ENCODE data around the gene PEX19.

Gene PEX19

DNA sequence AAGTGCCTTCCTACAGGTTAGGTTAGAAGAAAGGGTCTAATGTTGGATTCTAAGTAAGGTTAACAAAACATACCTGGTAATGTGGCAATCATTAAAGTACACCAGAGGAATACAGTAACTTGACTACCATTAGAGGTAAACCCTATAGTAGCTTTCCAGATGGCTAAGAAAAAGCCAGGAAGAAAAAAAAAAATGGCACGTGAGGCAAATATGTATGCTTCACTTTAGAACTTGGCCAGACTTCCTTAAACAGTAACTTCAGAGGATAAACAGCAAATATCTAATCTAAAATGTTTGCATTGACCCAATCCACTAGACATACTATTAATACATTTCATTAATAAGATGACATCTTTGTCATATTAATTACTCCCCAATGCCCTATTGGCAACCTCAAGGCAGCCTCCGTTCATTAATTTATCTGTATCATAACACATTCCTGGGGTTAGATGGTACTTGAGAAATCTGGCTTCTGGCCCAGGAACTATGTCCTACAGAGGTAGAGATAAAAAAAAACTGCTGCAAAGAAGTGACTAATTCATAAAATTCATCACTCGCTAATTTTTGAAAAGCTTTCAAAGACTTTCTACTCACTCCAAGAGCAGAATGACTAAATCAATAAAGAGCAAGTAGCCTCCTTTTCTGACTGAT is 28.4 kb downstream of the PEX19 start:
- peaks cover 84% of the 10 kb centered on the region for H3K79me2 ChIP-seq (ENCODE audit: low read length)

DNA sequence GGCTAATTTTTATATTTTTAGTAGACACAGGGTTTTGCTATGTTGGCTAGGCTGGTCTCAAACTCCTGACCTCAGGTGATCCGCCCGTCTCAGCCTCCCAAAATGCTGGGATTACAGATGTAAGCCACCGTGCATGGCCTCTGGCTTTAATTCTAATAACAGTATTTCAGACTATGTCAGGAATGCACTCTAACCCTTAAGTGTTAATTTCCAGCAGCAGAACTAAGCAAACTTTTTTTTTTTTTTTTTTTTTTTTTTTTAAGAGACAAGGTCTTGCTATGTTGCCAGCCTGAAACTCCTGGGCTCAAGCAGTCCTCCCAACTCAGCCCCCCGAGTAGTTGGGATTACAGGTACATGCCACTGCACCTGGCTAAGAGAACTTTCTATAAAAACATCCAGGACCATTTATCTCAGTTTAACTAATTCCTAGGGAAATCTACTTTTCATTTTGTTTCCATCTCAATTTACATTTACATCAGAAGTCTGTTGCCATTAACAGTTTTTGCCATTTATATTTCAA is 29.1 kb downstream of the PEX19 start:
- peaks cover 14% of the 10 kb centered on the region for H3K4me1 ChIP-seq (ENCODE audit: low read length)
- no peak overlapping the region for H3K4me3 ChIP-seq (ENCODE audit: low read length)
- H3K79me2 ChIP-seq (ENCODE audit: low read length): peaks cover 84% of the 10 kb centered on the region
- peaks cover 31% of the 10 kb centered on the region for H3K36me3 ChIP-seq (replicated peaks; ENCODE audit: low read depth, low read length)
- peaks cover 41% of the 10 kb centered on the region for H4K20me1 ChIP-seq (ENCODE audit: insufficient read depth, low read length)
- no peaks in the 10 kb centered on the region for H3K9me3 ChIP-seq (ENCODE audit: insufficient read depth, low read length)
- H3K9ac ChIP-seq (ENCODE audit: low read length): no peak overlapping the region
- H2AFZ ChIP-seq (ENCODE audit: low read depth, low read length): no peak overlapping the region
- no peak overlapping the region for H3K4me2 ChIP-seq (ENCODE audit: low read length)
- H3K27me3 ChIP-seq (ENCODE audit: low read depth, low read length): no peaks in the 10 kb centered on the region
- TF ChIP-seq, protein P1, sequence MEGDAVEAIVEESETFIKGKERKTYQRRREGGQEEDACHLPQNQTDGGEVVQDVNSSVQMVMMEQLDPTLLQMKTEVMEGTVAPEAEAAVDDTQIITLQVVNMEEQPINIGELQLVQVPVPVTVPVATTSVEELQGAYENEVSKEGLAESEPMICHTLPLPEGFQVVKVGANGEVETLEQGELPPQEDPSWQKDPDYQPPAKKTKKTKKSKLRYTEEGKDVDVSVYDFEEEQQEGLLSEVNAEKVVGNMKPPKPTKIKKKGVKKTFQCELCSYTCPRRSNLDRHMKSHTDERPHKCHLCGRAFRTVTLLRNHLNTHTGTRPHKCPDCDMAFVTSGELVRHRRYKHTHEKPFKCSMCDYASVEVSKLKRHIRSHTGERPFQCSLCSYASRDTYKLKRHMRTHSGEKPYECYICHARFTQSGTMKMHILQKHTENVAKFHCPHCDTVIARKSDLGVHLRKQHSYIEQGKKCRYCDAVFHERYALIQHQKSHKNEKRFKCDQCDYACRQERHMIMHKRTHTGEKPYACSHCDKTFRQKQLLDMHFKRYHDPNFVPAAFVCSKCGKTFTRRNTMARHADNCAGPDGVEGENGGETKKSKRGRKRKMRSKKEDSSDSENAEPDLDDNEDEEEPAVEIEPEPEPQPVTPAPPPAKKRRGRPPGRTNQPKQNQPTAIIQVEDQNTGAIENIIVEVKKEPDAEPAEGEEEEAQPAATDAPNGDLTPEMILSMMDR (IDR thresholded peaks at IDR 0.05; ENCODE audit: low read depth, low read length): no peak
- no peak for TF ChIP-seq EZH2phosphoT487 (IDR thresholded peaks at IDR 0.05; ENCODE audit: low read depth)
- no peak overlapping the region for H3K27ac ChIP-seq (ENCODE audit: low read length)

More for the DNA sequence above, 28.4 kb downstream of the PEX19 start:
- Histone ChIP-seq H3K27me3 (ENCODE audit: low read depth, low read length) (no peaks in the 10 kb centered on the region), H3K4me3 (ENCODE audit: low read length) (no peak overlapping the region), H3K27ac (ENCODE audit: low read length) (no peak overlapping the region), H3K36me3 (replicated peaks; ENCODE audit: low read depth, low read length) (peaks cover 27% of the 10 kb centered on the region), H3K4me2 (ENCODE audit: low read length) (no peak overlapping the region), H3K4me1 (ENCODE audit: low read length) (peaks cover 19% of the 10 kb centered on the region), H4K20me1 (ENCODE audit: insufficient read depth, low read length) (peaks cover 38% of the 10 kb centered on the region; the same call in 1 of the 2 replicates), H3K9ac (ENCODE audit: low read length) (no peak overlapping the region), H2AFZ (ENCODE audit: low read depth, low read length) (no peak overlapping the region), H3K9me3 (ENCODE audit: insufficient read depth, low read length) (no peaks in the 10 kb centered on the region)
- TF ChIP-seq, protein P1 (IDR thresholded peaks at IDR 0.05; ENCODE audit: low read depth, low read length): no peak
- no peak for TF ChIP-seq EZH2phosphoT487 (IDR thresholded peaks at IDR 0.05; ENCODE audit: low read depth)

DNA sequence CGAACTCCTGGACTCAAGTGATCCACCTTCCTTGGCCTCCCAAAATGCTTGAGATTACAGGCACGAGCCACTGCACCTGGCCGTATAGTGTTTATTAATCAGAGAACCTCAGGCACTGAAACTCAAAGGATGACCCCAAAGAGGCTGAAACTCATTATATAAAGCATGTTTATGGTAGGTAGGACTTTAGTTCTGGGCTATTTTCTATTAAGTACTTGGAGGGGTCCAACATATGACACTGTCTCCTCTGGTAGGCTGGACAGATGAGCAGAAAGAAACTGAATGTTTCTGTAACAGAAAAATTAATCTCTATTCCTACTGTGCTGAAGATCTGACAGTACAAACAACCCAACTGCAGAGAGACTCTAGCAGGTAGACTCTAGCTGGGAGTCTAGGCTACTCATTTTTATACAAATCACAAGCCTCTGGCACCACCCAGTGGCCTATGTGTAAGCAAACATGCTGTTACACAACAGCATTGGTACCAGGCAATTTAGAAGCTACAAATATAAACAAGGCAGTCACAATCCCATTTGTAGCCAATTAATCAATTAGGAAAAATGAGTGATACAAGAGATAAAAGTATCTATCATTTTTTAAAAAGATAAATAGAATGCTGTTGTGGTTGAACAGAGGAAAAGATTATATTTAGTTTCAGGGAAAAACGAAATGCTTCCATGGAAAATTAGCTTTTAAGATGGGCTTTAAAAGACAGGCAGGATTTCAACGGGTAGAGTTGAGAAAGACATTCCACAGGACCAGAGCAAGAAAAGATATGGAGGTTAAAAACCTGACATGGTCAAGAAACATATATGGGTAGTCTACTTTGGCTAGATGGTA is 33.0 kb downstream of the PEX19 start:
- Histone ChIP-seq H2AFZ (ENCODE audit: low read depth, low read length) (no peak overlapping the region), H3K4me2 (ENCODE audit: low read length) (no peak overlapping the region), H3K27ac (ENCODE audit: low read length) (no peak overlapping the region), H4K20me1 (ENCODE audit: insufficient read depth, low read length) (peaks cover 40% of the 10 kb centered on the region), H3K9ac (ENCODE audit: low read length) (no peak overlapping the region), H3K4me3 (ENCODE audit: low read length) (no peak overlapping the region), H3K4me1 (ENCODE audit: low read length) (no peaks in the 10 kb centered on the region), H3K79me2 (ENCODE audit: low read length) (peaks cover 84% of the 10 kb centered on the region), H3K27me3 (ENCODE audit: low read depth, low read length) (no peaks in the 10 kb centered on the region), H3K9me3 (ENCODE audit: insufficient read depth, low read length) (no peaks in the 10 kb centered on the region), H3K36me3 (replicated peaks; ENCODE audit: low read depth, low read length) (peaks cover 19% of the 10 kb centered on the region)
- TF ChIP-seq, protein P1 (IDR thresholded peaks at IDR 0.05; ENCODE audit: low read depth, low read length): peak; percentile 95
- no peak for TF ChIP-seq EZH2phosphoT487 (IDR thresholded peaks at IDR 0.05; ENCODE audit: low read depth)

DNA sequence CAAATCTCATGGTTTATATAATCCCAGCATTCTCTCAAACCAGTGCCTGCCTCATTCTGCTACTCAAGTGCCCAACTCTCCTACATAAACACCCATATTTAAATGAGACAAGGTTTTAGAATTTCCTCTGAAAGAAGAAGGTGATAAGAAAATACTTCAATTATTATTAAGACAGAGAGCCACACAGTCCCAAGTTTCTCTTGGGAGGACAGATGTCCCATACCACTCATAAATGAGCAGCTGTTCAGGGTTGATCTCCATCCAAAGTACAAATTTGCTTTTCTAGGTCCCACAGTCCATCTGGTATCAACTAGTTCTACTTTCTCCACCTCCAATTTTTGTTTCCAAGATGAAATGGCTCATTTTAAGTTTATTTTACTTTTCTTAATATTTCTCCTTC is 33.9 kb downstream of the PEX19 start:
- no peak overlapping the region for H3K27ac ChIP-seq (ENCODE audit: low read length)
- H4K20me1 ChIP-seq (ENCODE audit: insufficient read depth, low read length): peaks cover 37% of the 10 kb centered on the region
- no peak overlapping the region for H2AFZ ChIP-seq (ENCODE audit: low read depth, low read length)
- TF ChIP-seq, protein P1 (IDR thresholded peaks at IDR 0.05; ENCODE audit: low read depth, low read length): no peak
- TF ChIP-seq EZH2phosphoT487 (IDR thresholded peaks at IDR 0.05; ENCODE audit: low read depth): no peak
- no peak overlapping the region for H3K9ac ChIP-seq (ENCODE audit: low read length)
- H3K4me2 ChIP-seq (ENCODE audit: low read length): no peak overlapping the region
- H3K79me2 ChIP-seq (ENCODE audit: low read length): peaks cover 84% of the 10 kb centered on the region
- H3K27me3 ChIP-seq (ENCODE audit: low read depth, low read length): no peaks in the 10 kb centered on the region
- peaks cover 17% of the 10 kb centered on the region for H3K36me3 ChIP-seq (replicated peaks; ENCODE audit: low read depth, low read length)
- H3K9me3 ChIP-seq (ENCODE audit: insufficient read depth, low read length): no peaks in the 10 kb centered on the region
- no peak overlapping the region for H3K4me3 ChIP-seq (ENCODE audit: low read length)
- H3K4me1 ChIP-seq (ENCODE audit: low read length): no peaks in the 10 kb centered on the region

Measured in OCI-LY3 (cell line).